Islet precursor cell (in vitro differentiated cells): ENCODE results near the gene SIPA1L3.
A peak's percentile ranks its signal among the peaks of the same experiment; 100 is the strongest.

ENCODE experiments used
- DNase-seq: peaks from one replicate; pipeline ENCODE4 v3.0.0-alpha.2; 2018

The SIPA1L3 gene

GRCh38 chr19:38073841-38074685 is 167.1 kb downstream of the SIPA1L3 start:
- DNase-seq: peak; percentile 82

- DNase-seq: no peak
Observed at GRCh38 chr19:38076337-38076736, 169.3 kb downstream of the SIPA1L3 start.

DNA sequence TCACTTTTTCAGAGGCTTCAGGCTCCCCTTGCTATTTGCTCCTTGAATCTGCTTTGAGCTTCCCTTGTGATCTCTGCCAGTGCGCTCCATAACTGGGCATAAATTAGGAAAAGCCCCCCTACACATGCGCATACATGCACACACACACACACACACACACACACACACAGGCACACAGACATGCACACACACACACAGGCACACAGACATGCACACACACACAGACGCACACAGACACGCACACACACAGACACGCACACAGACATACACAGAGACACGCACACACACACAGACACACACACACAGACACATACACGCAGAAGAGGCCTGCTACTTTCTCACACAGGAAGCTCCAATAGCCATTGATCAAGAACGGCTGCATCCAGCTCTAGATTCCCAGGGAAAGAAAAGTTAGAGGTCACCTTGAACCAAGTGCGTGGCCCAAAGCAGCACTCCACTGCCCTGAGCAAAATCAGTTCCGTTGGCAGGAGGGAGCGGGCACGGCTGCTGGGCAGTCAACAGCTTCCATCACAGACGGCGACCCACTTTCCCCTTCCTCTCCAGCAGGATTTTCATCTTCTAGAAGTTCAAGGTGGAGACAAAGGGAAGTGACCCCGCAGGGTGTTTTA is 171.4 kb downstream of the SIPA1L3 start:
- DNase-seq: no peak

- no peak for DNase-seq
Observed at GRCh38 chr19:38079926-38080380, 172.9 kb downstream of the SIPA1L3 start.

DNA sequence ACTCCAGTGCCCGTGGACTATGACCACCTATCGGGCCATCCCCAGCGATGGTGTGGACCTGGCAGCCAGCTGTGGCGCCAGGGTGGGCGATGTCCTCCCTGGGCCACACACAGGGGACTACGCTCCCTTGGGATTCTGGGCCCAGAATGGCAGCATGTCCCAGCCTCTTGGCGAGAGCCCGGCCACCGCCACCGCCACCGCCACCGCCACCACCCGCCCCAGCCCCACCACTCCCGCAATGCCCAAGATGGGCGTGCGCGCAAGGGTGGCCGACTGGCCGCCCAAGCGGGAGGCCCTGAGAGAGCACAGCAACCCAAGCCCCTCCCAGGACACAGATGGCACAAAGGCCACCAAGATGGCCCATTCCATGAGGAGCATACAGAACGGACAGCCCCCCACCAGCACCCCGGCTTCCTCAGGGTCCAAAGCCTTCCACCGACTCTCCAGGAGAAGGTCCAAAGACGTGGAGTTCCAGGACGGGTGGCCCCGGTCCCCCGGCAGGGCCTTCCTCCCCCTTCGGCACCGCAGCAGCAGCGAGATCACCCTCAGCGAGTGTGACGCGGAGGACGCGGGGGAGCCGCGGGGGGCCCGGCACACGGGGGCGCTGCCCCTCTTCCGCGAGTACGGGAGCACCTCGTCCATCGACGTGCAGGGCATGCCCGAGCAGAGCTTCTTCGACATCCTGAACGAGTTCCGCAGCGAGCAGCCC is 174.7 kb downstream of the SIPA1L3 start:
- no peak for DNase-seq

DNA sequence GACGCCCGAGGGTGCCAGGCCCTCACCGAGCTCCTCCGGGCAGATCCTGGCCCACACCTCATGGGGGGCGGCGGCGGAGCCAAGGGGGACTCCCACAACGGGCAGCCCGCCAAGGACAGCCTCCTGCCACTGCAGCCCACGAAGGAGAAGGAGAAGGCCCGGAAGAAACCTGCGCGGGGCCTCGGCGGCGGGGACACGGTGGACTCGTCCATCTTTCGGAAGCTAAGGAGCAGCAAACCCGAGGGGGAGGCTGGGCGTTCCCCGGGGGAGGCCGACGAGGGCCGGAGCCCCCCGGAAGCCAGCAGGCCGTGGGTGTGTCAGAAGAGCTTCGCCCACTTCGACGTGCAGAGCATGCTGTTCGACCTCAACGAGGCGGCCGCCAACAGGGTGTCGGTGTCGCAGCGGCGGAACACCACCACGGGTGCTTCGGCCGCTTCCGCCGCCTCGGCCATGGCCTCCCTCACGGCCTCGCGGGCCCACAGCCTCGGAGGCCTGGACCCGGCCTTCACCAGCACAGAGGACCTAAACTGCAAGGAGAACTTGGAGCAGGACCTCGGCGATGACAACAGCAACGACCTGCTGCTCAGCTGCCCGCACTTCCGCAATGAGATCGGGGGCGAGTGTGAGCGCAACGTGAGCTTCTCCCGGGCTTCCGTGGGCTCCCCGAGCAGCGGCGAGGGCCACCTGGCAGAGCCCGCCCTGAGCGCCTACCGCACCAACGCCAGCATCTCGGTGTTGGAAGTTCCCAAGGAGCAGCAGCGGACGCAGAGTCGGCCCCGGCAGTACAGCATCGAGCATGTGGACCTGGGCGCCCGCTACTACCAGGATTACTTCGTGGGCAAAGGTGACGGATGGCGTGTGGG is 175.5 kb downstream of the SIPA1L3 start:
- DNase-seq: no peak

DNA sequence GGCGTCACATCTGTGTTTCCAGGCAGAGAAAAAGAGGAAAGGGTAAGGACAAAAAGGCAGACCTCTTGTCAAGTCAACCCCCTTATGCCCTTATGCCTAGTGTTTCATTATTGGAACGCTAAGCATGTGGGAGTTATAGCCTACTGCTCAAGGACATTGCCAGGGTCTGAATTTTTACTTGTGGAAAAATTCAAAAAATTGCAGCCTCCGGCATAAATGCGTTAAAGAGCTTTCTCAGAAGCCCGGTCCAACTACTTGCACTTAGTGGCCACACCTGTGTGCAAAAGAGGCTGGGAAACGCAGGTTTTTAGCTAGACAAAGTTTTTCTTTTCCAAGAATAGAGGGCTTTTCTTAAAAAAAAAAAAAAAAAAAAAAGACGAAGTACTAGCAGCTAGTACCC is 177.2 kb downstream of the SIPA1L3 start:
- no peak for DNase-seq

GRCh38 chr19:38089440-38089839 is 182.4 kb downstream of the SIPA1L3 start:
- no peak for DNase-seq

DNA sequence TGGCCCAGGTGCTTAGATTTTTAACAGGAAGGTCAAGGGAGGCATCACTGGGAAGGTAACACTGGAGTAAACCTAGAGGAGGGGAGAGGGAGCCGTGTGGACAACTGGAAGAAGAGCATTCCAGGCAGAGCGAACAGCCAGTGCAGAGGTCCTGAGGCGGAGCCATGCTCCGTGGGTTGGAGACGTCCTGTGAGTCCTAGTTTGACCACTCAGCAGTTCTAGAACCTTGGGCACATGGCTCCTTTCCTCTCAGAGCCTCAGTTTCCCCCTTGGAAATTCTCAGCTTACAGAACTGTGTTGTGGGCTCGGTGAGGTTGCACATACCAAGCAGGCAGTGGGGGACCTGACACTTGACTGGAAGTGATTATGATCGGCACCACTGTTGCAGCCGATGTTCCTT is 186.1 kb downstream of the SIPA1L3 start:
- DNase-seq: no peak

DNA sequence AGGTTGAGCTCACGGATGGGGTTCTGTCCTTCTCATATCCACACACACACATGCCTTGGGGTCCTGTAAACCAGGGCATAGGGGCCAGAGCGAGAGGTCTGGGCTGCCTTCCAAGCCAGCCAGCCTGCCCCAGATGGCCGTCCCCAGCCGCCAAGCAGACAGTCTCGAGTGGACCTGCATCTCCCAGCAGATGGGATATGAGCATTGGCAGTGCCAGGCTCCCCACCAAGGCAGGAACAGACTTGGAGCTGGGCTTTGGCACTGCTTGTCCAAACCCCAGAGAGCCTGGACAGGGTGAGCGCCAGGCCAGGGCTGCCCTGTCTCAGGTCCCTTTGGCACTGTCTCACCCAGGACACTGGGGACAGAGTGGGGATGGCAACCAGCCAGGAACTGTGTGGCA is 186.6 kb downstream of the SIPA1L3 start:
- DNase-seq: no peak

DNA sequence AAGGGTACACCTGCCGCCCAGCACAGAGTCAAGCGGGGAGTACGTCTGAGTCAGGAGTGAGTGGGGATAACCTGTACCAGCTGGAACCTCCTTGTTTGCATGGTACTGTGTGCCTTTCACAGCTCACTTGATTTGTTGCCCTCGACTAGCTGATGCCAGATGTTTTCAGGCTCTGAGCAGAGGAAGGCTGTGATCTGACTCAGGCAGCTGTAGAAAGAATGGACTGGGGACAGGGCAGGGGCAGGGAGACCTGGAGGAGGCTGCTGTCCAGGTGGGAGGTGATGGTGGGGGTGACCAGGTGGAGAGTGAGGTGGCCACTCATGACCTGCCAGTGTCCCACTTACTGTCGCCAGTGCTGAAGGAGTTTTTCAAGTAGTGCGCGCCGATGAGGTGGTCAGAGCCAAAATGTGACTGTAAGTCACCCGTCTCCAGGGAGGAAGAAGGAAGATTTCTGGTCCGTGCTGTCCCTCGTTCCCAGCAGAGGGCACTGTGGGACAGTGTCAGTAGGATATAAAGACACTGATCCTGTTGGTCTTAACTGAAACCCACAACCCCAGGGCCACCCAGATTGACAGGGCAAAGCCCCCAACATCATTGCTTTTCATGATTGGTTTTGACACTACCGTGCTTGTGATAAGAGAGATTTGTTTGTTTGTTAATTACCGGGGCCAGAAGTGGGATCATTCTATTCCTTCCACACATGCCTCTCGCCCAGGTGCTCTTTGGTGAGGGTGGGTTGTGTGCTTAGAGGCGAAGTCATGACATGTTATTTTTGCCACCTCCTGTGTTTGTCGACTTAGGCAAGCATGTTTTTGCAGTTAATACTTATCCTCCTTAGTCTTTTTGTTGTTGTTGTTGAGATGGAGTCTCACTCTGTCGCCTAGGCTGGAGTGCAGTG is 188.7 kb downstream of the SIPA1L3 start:
- peak; percentile 86 for DNase-seq

- no peak for DNase-seq
Observed at GRCh38 chr19:38099966-38100365, 193.0 kb downstream of the SIPA1L3 start.

DNA sequence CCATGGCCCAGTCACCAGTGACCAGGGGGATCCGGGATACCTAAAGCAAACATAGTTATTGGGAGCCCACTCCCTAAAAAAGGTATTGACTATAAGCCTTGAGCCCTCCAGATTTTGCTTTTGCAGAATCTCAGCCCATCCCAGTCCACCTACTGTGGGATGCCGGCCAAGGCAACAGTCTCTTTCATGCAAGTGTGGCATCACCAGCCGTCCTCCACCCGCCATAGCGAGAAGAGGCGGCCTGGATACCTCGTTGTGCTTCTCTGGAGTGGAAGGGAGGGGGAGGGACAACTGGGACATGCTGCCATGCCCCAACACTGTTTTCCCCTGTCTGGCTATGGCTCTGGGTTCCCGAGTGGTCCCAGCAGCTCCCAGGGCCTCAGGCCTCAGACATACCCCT is 193.6 kb downstream of the SIPA1L3 start:
- no peak for DNase-seq

DNA sequence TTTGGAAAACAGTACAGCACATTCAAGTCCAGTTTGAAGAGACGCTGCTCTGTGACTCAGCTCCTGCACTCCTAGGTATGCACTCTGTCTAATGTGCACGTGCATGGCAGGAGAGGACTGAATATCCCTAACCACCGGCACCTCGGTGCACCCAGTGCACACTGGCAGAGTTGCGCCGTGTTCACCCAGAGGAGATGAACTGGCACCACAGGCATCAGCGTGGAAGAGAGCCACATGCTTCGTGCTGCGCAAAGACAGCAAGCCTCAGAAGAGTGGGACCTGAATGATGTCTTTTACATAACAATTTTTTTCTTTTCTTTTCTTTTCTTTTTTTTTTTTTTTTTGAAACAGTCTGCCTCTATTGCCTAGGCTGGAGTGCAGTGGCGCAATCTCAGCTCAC is 194.7 kb downstream of the SIPA1L3 start:
- no peak for DNase-seq

DNA sequence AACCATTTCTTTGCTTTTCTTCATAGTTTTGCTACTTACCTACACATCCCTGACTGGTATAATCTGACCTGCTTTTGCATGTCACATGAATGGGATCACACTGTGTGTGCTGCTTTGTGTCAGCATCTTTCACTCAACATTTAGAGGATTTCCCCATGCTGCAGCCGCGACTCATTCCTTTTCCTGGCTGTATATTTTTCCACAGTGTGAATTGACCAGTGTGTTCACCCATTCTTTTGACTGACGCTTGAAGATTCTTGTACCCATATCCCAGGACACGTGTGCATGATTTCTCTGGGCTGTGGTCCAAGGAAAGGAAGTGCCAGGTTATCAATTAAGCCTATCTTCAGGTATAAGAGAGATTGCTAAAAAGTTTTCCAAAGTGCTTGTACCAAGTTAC is 198.6 kb downstream of the SIPA1L3 start:
- DNase-seq: no peak

- DNase-seq: no peak
Observed at GRCh38 chr19:38107129-38107528, 200.1 kb downstream of the SIPA1L3 start.

GRCh38 chr19:38111898-38112297 is 204.9 kb downstream of the SIPA1L3 start:
- no peak for DNase-seq

- DNase-seq: no peak
Observed at GRCh38 chr19:38114651-38115050, 207.6 kb downstream of the SIPA1L3 start.

DNA sequence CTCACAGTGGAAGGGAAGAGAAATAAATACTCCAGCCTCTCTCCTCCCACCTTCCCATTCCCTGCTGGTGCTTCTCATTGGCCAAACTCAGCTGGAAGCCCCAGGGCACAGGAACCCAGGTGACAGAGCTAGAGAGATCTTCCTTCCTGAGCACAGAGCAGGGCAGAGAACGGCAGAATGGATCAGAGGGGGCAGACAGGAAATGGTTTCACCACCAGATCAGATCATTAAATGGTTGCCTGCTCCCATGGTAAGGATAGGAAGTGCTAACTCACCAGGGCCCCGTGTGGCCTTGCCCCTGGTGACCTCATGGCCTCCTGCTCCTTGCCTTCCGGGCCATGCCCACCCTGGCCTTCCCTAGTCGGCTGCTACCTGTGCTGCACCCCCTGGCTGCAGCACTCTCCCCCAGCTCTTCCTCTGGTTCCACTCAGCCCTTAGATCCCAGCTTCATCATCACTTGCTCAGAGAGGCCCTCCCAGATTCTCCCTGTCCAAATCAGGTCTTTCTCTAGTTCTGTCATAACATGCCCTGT is 208.3 kb downstream of the SIPA1L3 start:
- peak; percentile 53 for DNase-seq

DNA sequence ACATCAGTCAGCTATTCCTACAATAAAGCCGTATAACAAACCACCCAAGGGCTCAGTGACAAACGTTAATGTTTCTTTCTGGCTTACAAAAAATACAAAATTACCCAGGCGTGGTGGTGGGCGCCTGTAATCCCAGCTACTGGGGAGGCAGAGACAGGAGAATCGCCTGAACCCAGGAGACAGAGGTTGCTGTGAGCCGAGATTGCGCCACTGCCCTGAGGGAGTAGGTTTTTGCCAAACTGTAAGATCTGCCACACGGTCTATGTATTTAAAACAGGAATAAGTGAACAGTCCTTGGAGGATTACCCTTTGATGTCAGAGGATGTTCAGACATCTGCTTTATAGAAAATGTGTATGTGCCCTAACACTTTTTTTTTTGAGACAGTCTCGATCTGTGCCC is 211.2 kb downstream of the SIPA1L3 start:
- no peak for DNase-seq

DNA sequence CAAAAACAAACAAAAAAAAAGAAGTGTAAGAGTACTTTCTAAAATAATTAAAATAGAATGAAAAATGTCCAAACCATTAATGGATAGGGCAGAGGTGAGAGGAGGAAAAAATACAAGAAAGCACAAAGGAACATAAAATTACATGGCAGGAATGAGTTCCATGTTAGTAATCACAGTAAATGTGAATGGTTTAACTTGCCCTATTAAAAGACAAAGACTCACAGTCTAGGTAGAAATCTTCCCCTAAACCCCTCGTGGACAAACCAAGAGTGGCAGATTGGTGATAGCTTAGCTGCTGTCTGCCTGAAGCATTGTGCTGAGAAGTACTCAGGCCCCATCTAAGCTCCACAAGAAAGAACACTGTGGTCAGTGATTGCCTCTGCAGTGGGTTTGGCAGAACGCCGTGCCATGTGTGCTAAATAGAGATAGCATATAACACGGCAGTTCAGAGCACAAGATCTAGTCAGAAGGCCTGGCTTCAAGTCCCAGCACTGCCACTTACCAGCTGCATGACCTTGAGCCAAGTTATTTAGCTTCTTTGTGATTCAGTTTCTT is 213.5 kb downstream of the SIPA1L3 start:
- no peak for DNase-seq
